ACC112 (cell line): Measurements from ENCODE around the gene RPL13A.

Experiments
- H2AFZ ChIP-seq: fragments of 200-600 bp; sonication (generic); one replicate; pipeline ENCODE4 v1.6.0; 2017; ENCODE audit warnings: antibody characterized with exemption, low read length; ENCODE audit not compliant: unreplicated experiment
- H3K27ac ChIP-seq: fragments of 200-600 bp; sonication (generic); 2 replicates; pipeline ENCODE4 v1.5.1; 2014; ENCODE audit warnings: low read depth, mild to moderate bottlenecking, antibody characterized with exemption, low read length, moderate library complexity
- H3K27me3 ChIP-seq: fragments of 200-600 bp; sonication (generic); 2 replicates; pipeline ENCODE4 v1.6.1; 2014; ENCODE audit warnings: mild to moderate bottlenecking, antibody characterized with exemption, low read length, moderate library complexity, mixed read lengths; ENCODE audit not compliant: insufficient read depth
- H3K36me3 ChIP-seq: fragments of 200-600 bp; sonication (generic); 2 replicates; pipeline ENCODE4 v1.6.1; 2016; ENCODE audit warnings: mild to moderate bottlenecking, antibody characterized with exemption, low read length, moderate library complexity, mixed read lengths; ENCODE audit not compliant: insufficient read depth
- H3K4me1 ChIP-seq: fragments of 200-600 bp; sonication (generic); one replicate; pipeline ENCODE4 v1.6.1; 2016; ENCODE audit warnings: low read length, mixed read lengths; ENCODE audit not compliant: insufficient read depth, unreplicated experiment, control insufficient read depth
- H3K4me3 ChIP-seq: fragments of 200-600 bp; sonication (generic); 2 replicates; pipeline ENCODE4 v1.5.1; 2014; ENCODE audit warnings: mild to moderate bottlenecking, low read depth, low read length
- H3K79me2 ChIP-seq: fragments of 200-600 bp; sonication (generic); one replicate; pipeline ENCODE4 v1.6.0; 2016; ENCODE audit warnings: low read length; ENCODE audit not compliant: control insufficient read depth, unreplicated experiment, insufficient read depth

RPL13A gene

GRCh38 chr19:49534632-49535385, 47.4 kb downstream of the RPL13A start:
- Histone ChIP-seq H3K27me3 (no peaks in the 10 kb centered on the region), H3K36me3 (0 out of 2 replicates have a peak, but pooled peaks cover 5% of the 10 kb centered on the region), H2AFZ (no peak overlapping the region), H3K27ac (no peak overlapping the region), H3K79me2 (peaks cover 4% of the 10 kb centered on the region), H3K4me3 (no peak overlapping the region), H3K4me1 (no peaks in the 10 kb centered on the region)

- Histone ChIP-seq H3K36me3 (0 out of 2 replicates have a peak, but pooled peaks cover 5% of the 10 kb centered on the region), H3K4me3 (no peak overlapping the region), H3K27ac (no peak overlapping the region), H2AFZ (no peak overlapping the region), H3K27me3 (no peaks in the 10 kb centered on the region), H3K79me2 (no peaks in the 10 kb centered on the region), H3K4me1 (no peaks in the 10 kb centered on the region)
Observed at GRCh38 chr19:49536921-49537462, 49.6 kb downstream of the RPL13A start.

- Histone ChIP-seq H2AFZ (no peak overlapping the region), H3K36me3 (0 out of 2 replicates have a peak, but pooled peaks cover 5% of the 10 kb centered on the region), H3K27ac (no peak overlapping the region), H3K4me3 (no peak overlapping the region), H3K4me1 (no peaks in the 10 kb centered on the region), H3K27me3 (no peaks in the 10 kb centered on the region), H3K79me2 (no peaks in the 10 kb centered on the region)
Observed at GRCh38 chr19:49538643-49539042, 51.2 kb downstream of the RPL13A start.

- Histone ChIP-seq H3K79me2 (no peaks in the 10 kb centered on the region), H2AFZ (no peak overlapping the region), H3K27ac (no peak overlapping the region), H3K27me3 (no peaks in the 10 kb centered on the region), H3K36me3 (0 out of 2 replicates have a peak, but pooled peaks cover 5% of the 10 kb centered on the region), H3K4me1 (no peaks in the 10 kb centered on the region), H3K4me3 (no peak overlapping the region)
Observed at GRCh38 chr19:49539192-49539952, 52.0 kb downstream of the RPL13A start.
